ENCODE data around the gene CAPZB.
A peak's percentile ranks its signal among the peaks of the same experiment; 100 is the strongest.

CAPZB gene

GRCh38 chr1:19360016-19360415 lies 125.3 kb downstream of the CAPZB start:
- H3K4me2 ChIP-seq: peak overlapping the region in 8 of 11 experiments; percentile 17 to 77 (median 58); a peak in 15 of 22 replicates
- H3K36me3 ChIP-seq: peaks cover 36 to 99% (median 75%) of the 10 kb centered on the region in 11 experiments
- H3K9me3 ChIP-seq (replicated peaks in 1 of 11): no peaks in the 10 kb centered on the region
- H3K27ac ChIP-seq: no peak overlapping the region
- peaks cover 0 to 41% (median 36%) of the 10 kb centered on the region in 10 experiments; a peak in 14 of 20 replicates for H3K4me1 ChIP-seq
- no peaks in the 10 kb centered on the region for H3K27me3 ChIP-seq
- no peak overlapping the region for H3K9ac ChIP-seq
- TF ChIP-seq Cebpa-rat (IDR thresholded peaks at IDR 0.05): no peak
- no peak overlapping the region for H3K4me3 ChIP-seq
- H4K20me1 ChIP-seq: peaks cover 54 to 100% (median 92%) of the 10 kb centered on the region in 11 experiments

- Histone ChIP-seq H3K36me3 (peaks cover 38 to 99% (median 75%) of the 10 kb centered on the region in 11 experiments), H3K4me2 (peak overlapping the region in 8 of 11 experiments; percentile 3 to 77 (median 58); a peak in 14 of 22 replicates), H3K9ac (no peak overlapping the region), H3K4me1 (peaks cover 0 to 46% (median 41%) of the 10 kb centered on the region in 10 experiments; a peak in 14 of 20 replicates), H3K27ac (no peak overlapping the region), H3K9me3 (replicated peaks in 1 of 11) (no peaks in the 10 kb centered on the region), H4K20me1 (peaks cover 54 to 100% (median 92%) of the 10 kb centered on the region in 11 experiments), H3K27me3 (no peaks in the 10 kb centered on the region), H3K4me3 (no peak overlapping the region)
- TF ChIP-seq Cebpa-rat (IDR thresholded peaks at IDR 0.05): no peak
These were observed 126.0 kb downstream of the CAPZB start for GRCh38 chr1:19359357-19359756.

- Histone ChIP-seq H3K27ac (no peak overlapping the region), H3K9ac (no peak overlapping the region), H3K27me3 (no peaks in the 10 kb centered on the region), H3K4me2 (no peak overlapping the region), H3K9me3 (replicated peaks in 1 of 11) (no peaks in the 10 kb centered on the region), H3K4me1 (peaks cover 0 to 46% (median 41%) of the 10 kb centered on the region in 10 experiments; a peak in 14 of 20 replicates), H3K4me3 (no peak overlapping the region), H4K20me1 (peaks cover 51 to 100% (median 89%) of the 10 kb centered on the region in 11 experiments), H3K36me3 (peaks cover 44 to 99% (median 75%) of the 10 kb centered on the region in 11 experiments)
- TF ChIP-seq Cebpa-rat (IDR thresholded peaks at IDR 0.05): no peak
These were observed 126.6 kb downstream of the CAPZB start for GRCh38 chr1:19358710-19359109.

GRCh38 chr1:19357299-19357986 lies 127.9 kb downstream of the CAPZB start:
- Histone ChIP-seq H3K4me3 (no peak overlapping the region), H3K4me1 (peaks cover 0 to 43% (median 39%) of the 10 kb centered on the region in 10 experiments; a peak in 14 of 20 replicates), H3K36me3 (peaks cover 56 to 99% (median 77%) of the 10 kb centered on the region in 11 experiments), H4K20me1 (peaks cover 41 to 100% (median 87%) of the 10 kb centered on the region in 11 experiments), H3K9ac (no peak overlapping the region), H3K27ac (no peak overlapping the region), H3K4me2 (no peak overlapping the region), H3K9me3 (replicated peaks in 1 of 11) (no peaks in the 10 kb centered on the region), H3K27me3 (no peaks in the 10 kb centered on the region)
- TF ChIP-seq Cebpa-rat (IDR thresholded peaks at IDR 0.05): no peak

GRCh38 chr1:19356266-19356665 lies 129.1 kb downstream of the CAPZB start:
- Histone ChIP-seq H3K4me2 (no peak overlapping the region), H4K20me1 (peaks cover 29 to 100% (median 79%) of the 10 kb centered on the region in 11 experiments), H3K36me3 (peaks cover 65 to 99% (median 86%) of the 10 kb centered on the region in 11 experiments), H3K9ac (no peak overlapping the region), H3K4me3 (no peak overlapping the region), H3K27ac (no peak overlapping the region), H3K27me3 (no peaks in the 10 kb centered on the region), H3K9me3 (replicated peaks in 1 of 11) (no peaks in the 10 kb centered on the region), H3K4me1 (peaks cover 0 to 31% (median 27%) of the 10 kb centered on the region in 10 experiments; a peak in 14 of 20 replicates)
- TF ChIP-seq Cebpa-rat (IDR thresholded peaks at IDR 0.05): no peak

- H3K36me3 ChIP-seq: peaks cover 79 to 100% (median 95%) of the 10 kb centered on the region in 11 experiments
These were observed 130.8 kb downstream of the CAPZB start for GRCh38 chr1:19354531-19354981.

GRCh38 chr1:19353596-19353995 lies 131.7 kb downstream of the CAPZB start:
- Histone ChIP-seq H3K4me2 (no peak overlapping the region), H3K36me3 (peaks cover 82 to 100% (median 94%) of the 10 kb centered on the region in 11 experiments), H3K4me1 (peaks cover 11 to 28% (median 20%) of the 10 kb centered on the region in 10 experiments), H3K4me3 (no peak overlapping the region), H3K9me3 (replicated peaks in 1 of 11) (no peaks in the 10 kb centered on the region), H4K20me1 (peaks cover 14 to 98% (median 71%) of the 10 kb centered on the region in 11 experiments), H3K27ac (no peak overlapping the region), H3K27me3 (no peaks in the 10 kb centered on the region), H3K9ac (no peak overlapping the region)
- no peak for TF ChIP-seq Cebpa-rat (IDR thresholded peaks at IDR 0.05)

More at GRCh38 chr1:19354531-19354981, 130.8 kb downstream of the CAPZB start:
- no peaks in the 10 kb centered on the region for H3K9me3 ChIP-seq (replicated peaks in 1 of 11)
- H3K9ac ChIP-seq: no peak overlapping the region
- H3K4me1 ChIP-seq: peaks cover 7 to 23% (median 14%) of the 10 kb centered on the region in 10 experiments
- H3K4me2 ChIP-seq: peak overlapping the region in 1 of 11 experiments; percentile 10; a peak in 1 of 22 replicates
- peaks cover 15 to 98% (median 71%) of the 10 kb centered on the region in 11 experiments for H4K20me1 ChIP-seq
- no peak overlapping the region for H3K4me3 ChIP-seq
- H3K27ac ChIP-seq: no peak overlapping the region
- TF ChIP-seq Cebpa-rat (IDR thresholded peaks at IDR 0.05): no peak
- H3K27me3 ChIP-seq: no peaks in the 10 kb centered on the region

- no peaks in the 10 kb centered on the region for H3K9me3 ChIP-seq (replicated peaks in 1 of 11)
- H4K20me1 ChIP-seq: peaks cover 11 to 98% (median 71%) of the 10 kb centered on the region in 11 experiments; a peak in 21 of 22 replicates
- TF ChIP-seq Cebpa-rat (IDR thresholded peaks at IDR 0.05): no peak
- H3K36me3 ChIP-seq: peaks cover 79 to 95% (median 87%) of the 10 kb centered on the region in 11 experiments
- H3K4me1 ChIP-seq: peaks cover 19 to 36% (median 28%) of the 10 kb centered on the region in 10 experiments
- no peak overlapping the region for H3K4me2 ChIP-seq
- H3K9ac ChIP-seq: no peak overlapping the region
- no peak overlapping the region for H3K4me3 ChIP-seq
- no peak overlapping the region for H3K27ac ChIP-seq
- H3K27me3 ChIP-seq: no peaks in the 10 kb centered on the region
These were observed 132.5 kb downstream of the CAPZB start for GRCh38 chr1:19352839-19353238.

GRCh38 chr1:19351873-19352272 lies 133.5 kb downstream of the CAPZB start:
- peaks cover 11 to 98% (median 66%) of the 10 kb centered on the region in 11 experiments; a peak in 20 of 22 replicates for H4K20me1 ChIP-seq
- H3K36me3 ChIP-seq: peaks cover 69 to 92% (median 80%) of the 10 kb centered on the region in 11 experiments
- H3K27ac ChIP-seq: no peak overlapping the region
- H3K9ac ChIP-seq: no peak overlapping the region
- TF ChIP-seq Cebpa-rat (IDR thresholded peaks at IDR 0.05): no peak
- H3K4me1 ChIP-seq: peaks cover 27 to 44% (median 37%) of the 10 kb centered on the region in 10 experiments
- no peak overlapping the region for H3K4me3 ChIP-seq
- no peaks in the 10 kb centered on the region for H3K27me3 ChIP-seq
- no peaks in the 10 kb centered on the region for H3K9me3 ChIP-seq (replicated peaks in 1 of 11)
- H3K4me2 ChIP-seq: no peak overlapping the region
